Osteoblast (primary cell): ENCODE measurements around the gene STX8. TPM values are rescaled to one million over a fixed set of nuclear protein-coding genes. Genes with fewer than 3 reads are reported as not detected.
A peak's percentile ranks its signal among the peaks of the same experiment; 100 is the strongest.

Experiments
- DNase-seq: peaks from one replicate; pipeline ENCODE4 v3.0.0; 2011; ENCODE audit warnings: low spot score, mixed read lengths; ENCODE audit not compliant: insufficient read length; ENCODE audit errors: missing footprints
- H2AFZ ChIP-seq: 2 replicates; pipeline ENCODE4 v1.6.0; 2011; ENCODE audit warnings: mild to moderate bottlenecking, low read length
- H3K27ac ChIP-seq: 2 replicates; pipeline ENCODE4 v1.5.1; 2011; ENCODE audit warnings: mild to moderate bottlenecking, low read depth, low read length, moderate library complexity
- H3K27me3 ChIP-seq: 2 replicates; pipeline ENCODE4 v1.6.0; 2012; ENCODE audit warnings: mild to moderate bottlenecking, control low read depth, inconsistent platforms, low read length, moderate library complexity; ENCODE audit not compliant: insufficient read depth
- H3K36me3 ChIP-seq: 2 replicates; pipeline ENCODE4 v1.5.1; 2011; ENCODE audit warnings: mild to moderate bottlenecking, low read length, control low read depth, moderate library complexity; ENCODE audit not compliant: insufficient read depth
- H3K4me1 ChIP-seq: 2 replicates; pipeline ENCODE4 v1.5.1; 2011; ENCODE audit warnings: mild to moderate bottlenecking, low read length, control low read depth, moderate library complexity; ENCODE audit not compliant: insufficient read depth
- H3K4me2 ChIP-seq: 2 replicates; pipeline ENCODE4 v1.6.0; 2011; ENCODE audit warnings: mild to moderate bottlenecking, low read length; ENCODE audit not compliant: insufficient read depth
- H3K4me3 ChIP-seq: fragments of 200-600 bp; sonication (generic); 3 replicates; pipeline ENCODE4 v1.5.1; 2012; ENCODE audit warnings: mild to moderate bottlenecking, low read length, inconsistent platforms; ENCODE audit not compliant: insufficient read depth
- H3K79me2 ChIP-seq: 2 replicates; pipeline ENCODE4 v1.6.0; 2012; ENCODE audit warnings: mild to moderate bottlenecking, low read length, control low read depth, inconsistent platforms; ENCODE audit not compliant: insufficient read depth
- H3K9me3 ChIP-seq: 2 replicates; pipeline ENCODE4 v1.5.1; 2011; ENCODE audit warnings: low read depth, low read length, control low read depth
- H4K20me1 ChIP-seq: 2 replicates; pipeline ENCODE4 v1.6.0; 2012; ENCODE audit warnings: mild to moderate bottlenecking, low read length, control low read depth; ENCODE audit not compliant: insufficient read depth
- total RNA-seq: library from RNA; depleted of rRNA; stranded (reverse); fragments of >200 nt; gene quantifications from 2 replicates; pipeline ENCODE4 v1.2.3, GENCODE V29; 2012
- TF ChIP-seq, protein P1 (sequence below): IDR thresholded peaks from 2 replicates; pipeline ENCODE4 v1.5.1; 2011; ENCODE audit warnings: mild to moderate bottlenecking, low read depth, low read length, moderate library complexity; ENCODE audit errors: extremely low read depth

Gene STX8
- total RNA-seq, 1 donor: 72.7 TPM

DNA sequence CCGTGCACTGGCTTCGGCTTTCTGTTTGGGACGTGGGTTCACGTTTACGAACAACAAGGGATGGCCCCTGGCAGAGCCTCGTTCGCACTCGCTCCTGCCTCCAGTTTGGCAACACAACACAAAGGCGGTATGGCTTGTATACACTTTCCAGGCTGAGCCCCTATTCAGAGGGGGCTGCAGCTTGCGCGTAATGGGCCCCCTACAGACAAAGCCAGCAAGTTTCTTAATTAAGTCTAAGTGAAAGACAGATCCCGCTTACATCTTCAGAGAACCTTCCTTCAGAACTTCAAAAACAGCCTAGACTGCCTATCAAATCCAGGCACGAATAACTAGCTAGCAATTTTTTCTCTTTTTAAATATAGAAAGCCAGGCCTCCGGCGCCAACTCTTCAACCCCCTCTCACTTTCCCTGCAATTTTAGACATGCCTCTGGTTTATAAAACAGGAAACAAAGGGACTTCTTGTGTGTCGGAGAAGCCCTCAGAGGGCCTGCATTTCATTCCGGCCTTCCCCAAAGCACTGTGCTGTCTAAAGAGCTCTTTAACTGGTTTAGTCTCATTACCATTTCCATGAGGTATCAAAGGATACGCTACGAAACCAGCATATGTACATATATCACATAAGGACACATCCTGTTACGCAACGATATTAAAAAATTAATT, 244.9 kb downstream of the STX8 start:
- TF ChIP-seq, protein P1, sequence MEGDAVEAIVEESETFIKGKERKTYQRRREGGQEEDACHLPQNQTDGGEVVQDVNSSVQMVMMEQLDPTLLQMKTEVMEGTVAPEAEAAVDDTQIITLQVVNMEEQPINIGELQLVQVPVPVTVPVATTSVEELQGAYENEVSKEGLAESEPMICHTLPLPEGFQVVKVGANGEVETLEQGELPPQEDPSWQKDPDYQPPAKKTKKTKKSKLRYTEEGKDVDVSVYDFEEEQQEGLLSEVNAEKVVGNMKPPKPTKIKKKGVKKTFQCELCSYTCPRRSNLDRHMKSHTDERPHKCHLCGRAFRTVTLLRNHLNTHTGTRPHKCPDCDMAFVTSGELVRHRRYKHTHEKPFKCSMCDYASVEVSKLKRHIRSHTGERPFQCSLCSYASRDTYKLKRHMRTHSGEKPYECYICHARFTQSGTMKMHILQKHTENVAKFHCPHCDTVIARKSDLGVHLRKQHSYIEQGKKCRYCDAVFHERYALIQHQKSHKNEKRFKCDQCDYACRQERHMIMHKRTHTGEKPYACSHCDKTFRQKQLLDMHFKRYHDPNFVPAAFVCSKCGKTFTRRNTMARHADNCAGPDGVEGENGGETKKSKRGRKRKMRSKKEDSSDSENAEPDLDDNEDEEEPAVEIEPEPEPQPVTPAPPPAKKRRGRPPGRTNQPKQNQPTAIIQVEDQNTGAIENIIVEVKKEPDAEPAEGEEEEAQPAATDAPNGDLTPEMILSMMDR: no peak
- no peaks in the 10 kb centered on the region for H3K4me1 ChIP-seq
- H4K20me1 ChIP-seq: no peaks in the 10 kb centered on the region
- no peak overlapping the region for H3K4me2 ChIP-seq
- H3K27me3 ChIP-seq: no peaks in the 10 kb centered on the region
- no peaks in the 10 kb centered on the region for H3K36me3 ChIP-seq
- peaks cover 4% of the 10 kb centered on the region for H3K9me3 ChIP-seq
- H3K27ac ChIP-seq: no peak overlapping the region
- no peak for DNase-seq
- H3K4me3 ChIP-seq: no peak overlapping the region
- no peaks in the 10 kb centered on the region for H3K79me2 ChIP-seq
- H2AFZ ChIP-seq: no peak overlapping the region

DNA sequence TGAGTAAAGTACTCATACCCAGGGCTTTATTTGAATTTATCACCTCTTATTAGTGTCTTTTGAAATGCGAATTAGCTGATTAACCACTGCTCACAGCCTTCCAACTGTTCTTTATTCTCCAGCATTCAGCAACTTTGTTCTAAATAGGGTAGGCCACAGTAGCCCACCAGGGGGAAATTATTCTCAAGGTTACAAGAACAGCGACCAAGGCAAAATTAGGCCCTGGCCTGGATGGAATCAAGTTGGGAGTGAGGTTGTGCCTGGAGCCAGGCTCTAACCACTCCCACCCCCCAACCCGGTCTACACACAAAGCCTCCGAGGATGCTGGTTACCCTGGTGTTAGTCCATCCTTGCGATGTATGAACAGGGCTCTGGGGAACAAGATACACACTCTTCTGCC, 245.5 kb downstream of the STX8 start:
- peak; percentile 59 for DNase-seq
- H2AFZ ChIP-seq: no peak overlapping the region
- H3K4me1 ChIP-seq: no peaks in the 10 kb centered on the region
- H3K27me3 ChIP-seq: no peaks in the 10 kb centered on the region
- TF ChIP-seq, protein P1: no peak
- no peak overlapping the region for H3K4me2 ChIP-seq
- no peak overlapping the region for H3K27ac ChIP-seq
- H3K79me2 ChIP-seq: no peaks in the 10 kb centered on the region
- no peaks in the 10 kb centered on the region for H4K20me1 ChIP-seq
- H3K36me3 ChIP-seq: no peaks in the 10 kb centered on the region
- H3K9me3 ChIP-seq: peaks cover 4% of the 10 kb centered on the region
- no peak overlapping the region for H3K4me3 ChIP-seq

GRCh38 chr17:9329251-9329921, 246.2 kb downstream of the STX8 start:
- no peaks in the 10 kb centered on the region for H3K36me3 ChIP-seq
- H3K27me3 ChIP-seq: no peaks in the 10 kb centered on the region
- no peak overlapping the region for H3K4me3 ChIP-seq
- H2AFZ ChIP-seq: no peak overlapping the region
- H3K4me1 ChIP-seq: no peaks in the 10 kb centered on the region
- no peak overlapping the region for H3K27ac ChIP-seq
- no peak for DNase-seq
- H3K9me3 ChIP-seq: no peaks in the 10 kb centered on the region
- no peaks in the 10 kb centered on the region for H4K20me1 ChIP-seq
- TF ChIP-seq, protein P1: no peak
- no peaks in the 10 kb centered on the region for H3K79me2 ChIP-seq
- H3K4me2 ChIP-seq: no peak overlapping the region

GRCh38 chr17:9324864-9325263, 250.8 kb downstream of the STX8 start:
- Histone ChIP-seq H3K79me2 (no peaks in the 10 kb centered on the region), H3K27me3 (no peaks in the 10 kb centered on the region), H3K4me3 (no peak overlapping the region), H3K4me2 (no peak overlapping the region), H3K9me3 (no peaks in the 10 kb centered on the region), H2AFZ (no peak overlapping the region), H3K27ac (no peak overlapping the region), H3K36me3 (no peaks in the 10 kb centered on the region), H3K4me1 (no peaks in the 10 kb centered on the region), H4K20me1 (no peaks in the 10 kb centered on the region)
- DNase-seq: no peak
- TF ChIP-seq, protein P1: no peak
